Smooth muscle cell of the umbilical artery (primary cell): ENCODE data around the gene HOXB7. TPM values are rescaled to one million over a fixed set of nuclear protein-coding genes. Genes with fewer than 3 reads are reported as not detected.

Experiments
- total RNA-seq: library from RNA; depleted of rRNA; stranded (reverse); fragments of >200 nt; gene quantifications from 2 replicates; pipeline ENCODE4 v1.2.3, GENCODE V29; 2014

The HOXB7 gene
- total RNA-seq = 3.3 and 3.4 TPM in 2 replicates

DNA sequence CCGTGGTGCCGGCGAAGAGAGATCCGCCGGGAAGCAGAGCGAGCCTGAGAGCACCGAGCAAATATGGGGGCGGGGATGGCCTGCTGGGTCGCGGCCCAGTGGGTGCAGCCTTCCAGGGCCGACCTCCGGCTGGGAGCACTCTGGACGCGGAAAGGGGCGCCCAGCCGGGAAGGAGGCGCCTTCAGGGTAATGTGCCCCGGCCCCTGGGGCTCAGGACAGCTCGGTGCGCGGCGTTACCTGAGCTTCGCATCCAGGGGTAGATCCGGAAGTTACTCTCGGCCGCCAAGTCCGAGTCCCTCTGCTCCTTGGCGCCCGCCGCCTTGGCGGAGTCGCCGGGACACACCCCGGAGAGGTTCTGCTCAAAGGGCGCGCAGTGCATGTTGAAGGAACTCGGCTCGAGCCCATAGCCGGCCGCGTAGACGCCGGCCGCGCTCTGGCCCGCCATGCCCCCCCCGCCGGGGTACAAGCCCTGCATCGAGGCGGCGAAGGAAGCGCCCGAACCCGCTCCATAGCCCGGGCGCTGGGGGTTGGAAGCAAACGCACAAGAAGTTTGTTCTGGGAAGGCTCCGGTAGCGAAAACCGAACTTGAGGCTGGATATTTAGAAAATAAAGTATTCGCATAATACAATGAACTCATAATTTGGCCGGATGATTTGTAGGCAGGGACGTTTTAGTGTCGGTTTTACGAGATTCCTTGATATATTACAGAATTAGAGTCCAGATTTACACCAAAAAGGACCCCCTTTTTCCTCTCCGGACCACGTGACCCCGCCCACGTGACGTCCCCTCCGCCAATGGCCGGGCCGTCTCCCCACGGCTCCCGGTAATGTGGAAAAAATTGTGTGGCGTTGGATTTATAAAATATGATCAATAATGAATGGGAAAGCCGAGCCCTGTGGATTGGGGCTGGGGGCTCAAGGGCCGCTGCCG lies at the start of gene HOXB7:
Gene HOXB7, minus strand, starts transcription at position 736 of the 930 bp plus-strand sequence. Its CDS starts 99 bp downstream, at position 637.

DNA sequence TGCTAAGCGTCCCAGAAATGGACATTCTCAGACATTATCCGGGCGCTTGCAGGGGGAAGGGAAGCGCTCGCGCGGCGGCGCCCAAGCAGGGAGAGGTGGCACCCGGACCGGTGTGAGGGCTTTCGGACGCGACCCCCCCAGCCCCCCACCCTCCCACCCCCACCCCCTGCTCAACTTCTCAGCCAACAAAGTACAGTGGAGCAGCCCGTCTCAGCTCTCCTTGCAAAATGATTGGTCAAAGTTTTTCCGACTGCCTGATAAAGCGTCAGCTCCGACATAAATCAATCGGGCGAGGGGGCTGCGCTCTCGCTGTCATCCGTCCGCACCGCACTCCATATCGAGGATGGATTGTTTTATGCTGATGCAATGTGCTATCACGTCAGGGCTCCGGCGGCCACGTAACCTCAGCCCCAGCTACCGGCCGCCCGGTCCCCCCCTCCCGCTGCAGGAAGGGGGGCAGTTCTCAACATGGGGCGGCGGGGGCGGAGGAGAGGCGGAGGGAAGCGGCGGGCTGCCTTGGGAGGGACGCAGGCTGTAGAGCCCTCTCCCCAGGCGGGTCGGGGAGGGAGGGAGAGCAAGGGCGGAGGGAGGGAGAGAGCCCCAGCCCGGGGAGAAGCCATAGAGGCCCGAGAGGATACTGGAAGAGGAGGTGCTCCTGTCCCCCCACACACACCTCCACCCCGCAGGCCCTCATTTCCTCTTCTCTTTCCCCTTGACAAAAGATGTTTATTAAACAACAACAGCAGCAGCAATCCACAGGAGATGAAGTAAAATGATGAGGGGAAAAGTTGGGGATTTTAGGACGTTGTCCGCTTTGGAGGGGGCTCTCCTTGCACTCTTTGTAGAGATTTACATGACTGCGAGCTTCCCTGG lies 15.7 kb upstream of the HOXB7 start, which contains the start of gene HOXB9:
Gene HOXB9, minus strand, starts transcription at position 114 of the 873 bp plus-strand sequence. Its CDS starts 89 bp downstream, at position 25.

GRCh38 chr17:48615047-48615962 lies 4.5 kb upstream of the HOXB7 start, which contains the start of gene HOXB8:
TSS of gene HOXB8 (minus strand) at chr17:48615292. CDS start at chr17:48614704, 588 bp downstream.

DNA sequence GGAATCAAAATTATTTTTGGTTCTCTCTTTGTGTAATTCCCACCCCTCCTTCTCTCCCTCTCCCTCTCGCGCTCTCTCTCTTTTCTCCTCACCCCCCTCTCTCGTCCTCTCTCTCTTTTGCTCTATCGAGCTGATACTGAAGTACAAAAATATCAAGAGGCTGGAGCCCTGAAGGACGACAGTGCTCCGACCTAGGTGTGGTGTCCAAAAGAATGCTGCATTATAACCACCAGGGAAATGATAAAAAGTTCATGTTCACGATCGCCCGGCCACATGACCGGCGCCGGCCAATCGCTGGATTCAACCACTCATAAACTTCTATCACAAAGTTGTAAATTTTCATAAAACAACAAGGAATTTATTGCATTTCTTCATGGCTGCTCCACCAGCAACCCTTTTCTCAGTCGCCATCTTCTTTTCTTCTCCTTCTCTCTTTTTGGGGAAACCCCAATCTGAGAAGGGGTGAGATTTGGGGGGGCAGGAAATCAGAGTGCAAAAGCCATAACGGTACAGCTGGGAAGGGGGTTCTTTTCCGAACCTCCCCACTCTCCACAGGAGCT lies 6.0 kb downstream of the HOXB7 start, which contains the start of gene HOXB6:
Gene HOXB6, minus strand, starts transcription at position 217 of the 560 bp plus-strand sequence. CDS start 6,836 bp downstream, outside the sequence.

GRCh38 chr17:48593126-48593829 lies 17.5 kb downstream of the HOXB7 start, which contains the start of gene HOXB5:
TSS of gene HOXB5 (minus strand) at chr17:48593779. CDS start at chr17:48593682, 97 bp downstream.

GRCh38 chr17:48589831-48590606 lies 20.8 kb downstream of the HOXB7 start, which contains the start of gene HOXB3:
TSS of gene HOXB3 (minus strand) at chr17:48590241. CDS start at chr17:48552474, 37,767 bp downstream.

DNA sequence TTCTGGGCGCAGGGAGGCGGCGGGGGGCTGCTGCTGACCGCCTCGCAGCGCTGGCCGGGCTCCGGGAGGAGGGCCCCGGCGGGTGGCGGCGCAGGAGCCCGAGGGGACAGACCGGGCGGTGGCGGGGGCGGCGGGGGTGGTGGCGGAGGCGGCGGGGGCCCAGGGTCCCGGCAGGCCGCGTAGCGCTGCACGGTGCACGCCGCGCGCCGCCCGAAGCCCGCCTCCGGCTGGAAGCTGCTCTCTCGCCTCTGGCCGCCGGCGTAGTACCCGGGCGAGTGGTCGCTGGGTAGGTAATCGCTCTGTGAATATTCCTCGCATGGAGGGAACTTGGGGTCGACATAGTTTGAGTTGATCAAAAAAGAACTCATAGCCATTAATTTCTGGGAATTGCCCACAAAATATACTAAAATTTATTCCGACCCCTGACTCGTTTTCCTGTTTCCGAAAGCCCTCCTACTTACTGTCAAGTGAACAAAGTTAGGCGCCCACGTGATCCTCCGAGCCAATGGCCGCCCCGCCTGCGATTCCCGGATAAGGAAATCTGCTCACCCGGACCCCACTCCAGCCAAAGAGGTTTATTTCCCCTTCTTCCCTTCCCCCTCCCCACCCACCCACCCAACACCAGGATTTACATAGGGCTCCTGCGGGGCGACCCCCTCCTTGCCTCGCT lies 32.7 kb downstream of the HOXB7 start, which contains the start of gene HOXB4:
Gene HOXB4, minus strand, starts transcription at position 405 of the 670 bp plus-strand sequence. Its CDS starts 31 bp downstream, at position 374.

Other genes with a start within 250 kb of the HOXB7 start
- gene SKAP1, start 180.8 kb downstream of the HOXB7 start, total RNA-seq = 0.28 TPM in 1 of 2 replicates, not detected in the other
- not detected in 2 replicates for gene HOXB1, start 80.0 kb downstream of the HOXB7 start, total RNA-seq
- gene HOXB2, start 65.9 kb downstream of the HOXB7 start, total RNA-seq = 4.5 and 7.0 TPM in 2 replicates
- 1.2 and 1.8 TPM in 2 replicates for gene HOXB4, start 32.7 kb downstream of the HOXB7 start, total RNA-seq
- gene HOXB3, start 20.8 kb downstream of the HOXB7 start, total RNA-seq = 5.6 and 8.4 TPM in 2 replicates
- 0.09 TPM in 1 of 2 replicates, not detected in the other for gene HOXB5, start 17.2 kb downstream of the HOXB7 start, total RNA-seq
- gene HOXB6, start 6.0 kb downstream of the HOXB7 start, total RNA-seq = 4.8 and 5.3 TPM in 2 replicates
- under 0.01 and 0.97 TPM in 2 replicates for gene HOXB8, start 4.3 kb upstream of the HOXB7 start, total RNA-seq
- 0.30 and 0.92 TPM in 2 replicates for gene HOXB9, start 15.3 kb upstream of the HOXB7 start, total RNA-seq
- gene PRAC1, start 111.5 kb upstream of the HOXB7 start, total RNA-seq = not detected in 2 replicates
- gene PRAC2, start 112.2 kb upstream of the HOXB7 start, total RNA-seq = not detected in 2 replicates
- under 0.01 TPM in 1 of 2 replicates, not detected in the other for gene HOXB13, start 117.7 kb upstream of the HOXB7 start, total RNA-seq
- 0.18 and 1.2 TPM in 2 replicates for gene TTLL6, start 206.2 kb upstream of the HOXB7 start, total RNA-seq
- 39.2 and 62.7 TPM in 2 replicates for gene CALCOCO2, start 220.0 kb upstream of the HOXB7 start, total RNA-seq